GM20000 (cell line): ENCODE results near the gene SMIM22.

Experiments
- DNase-seq: peaks from one replicate; pipeline ENCODE4 v3.0.0; 2012; ENCODE audit warnings: low spot score
- TF ChIP-seq, protein P1 (sequence below): IDR thresholded peaks from 2 replicates; pipeline ENCODE4 v1.5.1; 2012; ENCODE audit warnings: mild to moderate bottlenecking, control low read depth; ENCODE audit errors: extremely low read depth, missing control alignments

SMIM22 gene

DNA sequence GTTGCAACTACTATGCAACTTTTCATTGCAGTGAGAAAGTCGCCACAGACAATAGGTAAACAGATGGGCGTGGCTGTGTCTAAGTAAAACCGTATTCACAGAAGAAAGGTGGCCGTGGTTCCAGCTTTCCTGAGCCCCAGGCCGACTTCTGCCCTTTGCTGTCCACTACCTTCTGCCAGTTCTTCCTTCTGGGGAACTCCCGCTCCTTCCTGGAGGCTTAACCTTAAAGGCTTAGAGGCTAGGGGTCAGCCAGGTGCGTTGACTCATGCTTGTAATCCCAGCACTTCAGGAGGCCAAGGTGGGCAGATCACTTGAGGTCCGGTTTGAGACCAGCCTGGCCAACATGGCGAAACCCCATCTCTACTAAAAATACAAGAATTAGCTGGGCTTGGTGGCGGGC is 4.9 kb upstream of the SMIM22 start:
- DNase-seq, result no peak
- TF ChIP-seq, protein P1, sequence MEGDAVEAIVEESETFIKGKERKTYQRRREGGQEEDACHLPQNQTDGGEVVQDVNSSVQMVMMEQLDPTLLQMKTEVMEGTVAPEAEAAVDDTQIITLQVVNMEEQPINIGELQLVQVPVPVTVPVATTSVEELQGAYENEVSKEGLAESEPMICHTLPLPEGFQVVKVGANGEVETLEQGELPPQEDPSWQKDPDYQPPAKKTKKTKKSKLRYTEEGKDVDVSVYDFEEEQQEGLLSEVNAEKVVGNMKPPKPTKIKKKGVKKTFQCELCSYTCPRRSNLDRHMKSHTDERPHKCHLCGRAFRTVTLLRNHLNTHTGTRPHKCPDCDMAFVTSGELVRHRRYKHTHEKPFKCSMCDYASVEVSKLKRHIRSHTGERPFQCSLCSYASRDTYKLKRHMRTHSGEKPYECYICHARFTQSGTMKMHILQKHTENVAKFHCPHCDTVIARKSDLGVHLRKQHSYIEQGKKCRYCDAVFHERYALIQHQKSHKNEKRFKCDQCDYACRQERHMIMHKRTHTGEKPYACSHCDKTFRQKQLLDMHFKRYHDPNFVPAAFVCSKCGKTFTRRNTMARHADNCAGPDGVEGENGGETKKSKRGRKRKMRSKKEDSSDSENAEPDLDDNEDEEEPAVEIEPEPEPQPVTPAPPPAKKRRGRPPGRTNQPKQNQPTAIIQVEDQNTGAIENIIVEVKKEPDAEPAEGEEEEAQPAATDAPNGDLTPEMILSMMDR, result no peak

DNA sequence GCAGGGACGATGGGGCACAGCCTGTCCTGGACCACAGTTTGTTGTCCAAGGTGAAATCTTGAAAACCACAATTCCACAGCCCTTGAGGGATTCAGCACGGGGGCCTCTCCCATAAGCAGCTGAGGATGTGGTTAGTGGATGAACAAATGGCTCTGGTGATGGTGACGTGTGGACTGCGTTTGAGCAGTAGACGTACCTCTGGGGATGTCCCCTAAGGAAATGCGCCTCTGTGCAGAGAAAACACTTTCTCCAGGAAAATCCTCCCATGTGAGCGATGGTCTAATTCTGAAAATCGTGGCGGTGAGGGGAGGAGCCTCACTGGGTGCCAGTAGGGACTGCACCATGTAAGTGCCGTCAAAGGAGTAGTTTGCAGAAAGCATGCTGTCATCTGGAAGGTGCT is 4.3 kb upstream of the SMIM22 start:
- TF ChIP-seq, protein P1, result no peak
- DNase-seq, result no peak

DNA sequence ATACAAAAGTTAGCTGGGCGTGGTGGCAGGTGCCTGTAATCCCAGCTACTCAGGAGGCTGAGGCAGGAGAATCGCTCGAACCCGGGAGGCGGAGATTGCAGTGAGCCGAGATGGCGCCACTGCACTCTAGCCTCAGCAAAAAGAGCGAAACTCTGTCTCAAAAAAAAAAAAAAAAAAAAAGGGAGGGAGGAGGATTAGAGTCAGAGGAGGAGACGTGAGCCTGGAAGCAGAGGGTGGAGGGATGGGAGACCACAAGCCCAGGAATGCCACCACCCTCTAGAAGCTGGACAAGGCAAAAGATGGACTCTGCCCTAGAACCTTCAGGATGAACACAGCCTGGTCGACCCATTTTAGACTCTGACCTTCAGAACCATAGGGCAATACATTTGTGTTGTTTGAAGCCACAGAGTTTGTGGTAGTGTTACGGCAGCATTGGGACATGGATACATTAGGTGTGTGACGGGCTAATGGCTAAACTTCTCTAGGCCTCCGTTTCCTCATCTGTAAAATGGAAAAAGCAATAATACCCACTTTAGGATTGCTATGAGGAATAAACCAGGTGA is 2.1 kb upstream of the SMIM22 start:
- DNase-seq, result no peak
- TF ChIP-seq, protein P1, result no peak

DNA sequence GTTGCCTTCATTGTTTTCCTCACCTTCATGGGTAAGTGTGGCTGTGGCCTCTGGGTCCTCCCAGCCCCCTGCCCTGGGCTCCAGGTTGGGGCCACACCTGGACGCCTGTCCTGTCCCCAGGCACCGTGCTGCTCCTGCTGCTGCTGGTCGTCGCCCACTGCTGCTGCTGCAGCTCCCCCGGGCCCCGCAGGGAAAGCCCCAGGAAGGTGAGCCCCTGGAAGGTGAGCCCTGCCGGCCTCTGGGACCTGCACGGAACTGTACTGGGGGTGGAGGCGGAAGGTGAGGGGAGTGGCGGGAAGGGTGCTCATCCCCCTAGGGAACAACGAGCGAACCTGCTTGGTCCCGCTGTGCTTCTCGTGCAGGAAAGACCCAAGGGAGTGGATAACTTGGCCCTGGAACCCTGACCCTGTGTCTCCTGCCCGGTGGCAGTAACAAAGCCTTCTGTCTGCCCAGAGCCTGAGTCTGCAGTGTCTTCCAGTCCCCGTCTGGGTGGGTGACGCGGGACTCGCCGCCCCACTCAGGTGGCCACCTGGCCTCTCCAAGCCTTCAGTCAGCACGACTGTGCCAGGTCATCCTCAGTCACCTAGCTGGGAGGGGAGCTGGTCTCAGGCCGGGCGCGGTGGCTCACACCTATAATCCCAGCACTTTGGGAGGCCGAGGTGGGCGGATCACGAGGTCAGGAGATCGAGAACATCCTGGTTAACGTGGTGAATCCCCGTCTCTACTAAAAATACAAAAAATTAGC is 831 bp downstream of the SMIM22 start:
- no peak for DNase-seq
- TF ChIP-seq, protein P1, result no peak

DNA sequence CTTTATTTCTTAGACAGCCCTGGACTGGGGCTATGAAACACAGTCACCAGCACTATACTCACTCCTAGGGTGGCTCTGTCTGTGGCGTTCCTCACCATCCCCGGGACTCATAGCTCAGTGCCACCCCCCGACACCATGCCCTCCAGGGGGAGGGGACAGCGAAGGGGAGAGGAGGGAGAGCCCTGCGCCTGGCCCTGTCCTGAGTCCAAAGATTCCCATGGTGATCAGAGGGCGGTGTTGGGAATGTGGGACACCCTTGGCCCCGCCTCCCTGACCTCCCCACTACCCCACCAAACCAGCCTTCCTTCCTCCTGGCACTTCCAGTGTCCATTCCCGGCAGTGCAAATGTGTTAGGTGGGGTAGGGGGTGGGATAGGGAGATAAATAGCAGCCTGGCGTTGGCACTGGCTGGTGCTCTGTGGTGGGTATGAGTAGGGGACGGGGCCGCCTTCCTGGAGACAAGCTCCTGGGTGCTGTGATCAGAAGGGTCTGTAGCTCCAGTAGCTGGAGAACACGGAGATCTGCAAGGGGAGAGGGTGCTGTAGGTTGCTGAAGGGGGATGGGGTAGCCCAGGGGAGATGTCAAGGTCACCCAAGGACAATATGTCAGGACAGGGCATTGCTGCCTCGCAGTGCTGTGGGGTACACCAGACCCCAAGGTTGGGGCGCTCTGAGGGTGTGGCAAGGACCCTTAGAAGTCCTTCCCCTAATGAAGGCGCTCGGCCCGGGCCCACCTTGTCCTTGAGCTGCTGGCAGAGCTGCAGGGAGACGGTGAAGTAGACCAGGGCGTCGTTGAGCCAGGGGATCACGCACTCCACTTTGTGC is 2.0 kb downstream of the SMIM22 start:
- TF ChIP-seq, protein P1, result no peak
- no peak for DNase-seq

DNA sequence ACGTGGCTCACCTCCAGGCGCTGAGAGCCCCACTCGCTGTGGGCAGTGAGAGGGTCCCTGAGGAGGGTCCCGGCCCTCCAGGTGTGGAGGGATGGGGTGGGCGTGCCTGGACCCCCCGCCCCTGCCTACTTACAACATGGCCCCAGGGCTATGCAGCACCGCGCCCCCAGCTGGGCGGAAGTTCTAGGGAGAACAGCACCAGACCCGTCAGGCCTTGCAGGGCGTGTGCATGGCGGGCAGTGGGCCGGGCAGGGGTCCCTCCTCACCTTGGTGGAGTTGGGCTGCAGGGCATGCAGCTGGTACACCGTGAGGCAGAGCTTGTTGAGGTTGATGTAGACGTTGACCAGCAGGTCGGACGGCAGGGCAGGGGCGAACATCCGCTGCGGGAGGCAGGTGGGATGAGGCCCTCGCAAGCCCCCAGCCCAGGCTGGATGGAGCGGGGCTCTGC is 2.7 kb downstream of the SMIM22 start:
- TF ChIP-seq, protein P1, result no peak
- DNase-seq, result no peak

DNA sequence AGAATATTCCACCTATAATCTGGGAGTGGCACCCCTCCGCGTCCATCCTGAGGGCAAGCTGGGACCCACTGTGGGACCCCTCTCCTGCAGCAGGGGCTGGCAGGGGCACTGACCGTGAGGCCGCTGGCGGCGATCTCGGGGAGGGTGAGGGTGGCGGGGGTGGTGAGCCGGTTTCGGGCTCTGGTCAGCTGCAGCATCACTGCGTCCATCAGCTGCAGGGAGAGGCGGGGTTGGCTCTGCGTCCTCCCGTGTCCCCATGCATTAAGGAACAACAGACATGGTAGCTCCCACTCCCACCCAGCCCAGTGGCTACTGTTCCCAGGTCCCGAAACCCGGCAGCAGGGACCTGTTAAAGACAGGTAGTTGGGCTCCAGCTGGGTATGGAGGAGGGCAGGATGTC is 3.3 kb downstream of the SMIM22 start:
- TF ChIP-seq, protein P1, result no peak
- DNase-seq, result no peak
